ENCODE results near the gene ETS2. TPM values are rescaled to one million over a fixed set of nuclear protein-coding genes. Genes with fewer than 3 reads are reported as not detected.

Gene ETS2
- total RNA-seq, 1 experiment from 2014 or later, result 35.3 TPM

DNA sequence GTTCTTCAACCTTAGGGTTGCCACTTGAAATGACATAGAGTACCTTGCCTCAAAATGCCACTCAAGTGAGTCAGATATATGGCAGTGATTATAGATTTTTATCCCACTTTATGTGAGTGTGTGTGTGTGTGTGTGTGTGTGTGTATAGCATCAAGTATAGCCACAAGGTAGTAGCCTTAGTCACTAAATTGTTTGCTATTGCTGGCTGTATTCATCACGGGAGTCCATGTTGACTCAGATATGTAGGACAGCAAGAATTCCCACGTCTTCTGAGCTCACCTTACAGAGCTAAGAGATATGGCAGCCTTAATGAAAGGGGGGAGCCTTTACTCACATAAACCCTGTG lies 9.3 kb downstream of the ETS2 start:
- Histone ChIP-seq H4K8ac (replicated peaks; ENCODE audit: insufficient read length, low read depth, low read length) (no peak overlapping the region), H4K5ac (ENCODE audit: insufficient read length, low read depth, low read length) (no peak overlapping the region), H2BK120ac (ENCODE audit: low read depth, low read length, poor library complexity, severe bottlenecking) (no peak overlapping the region), H3K79me1 (ENCODE audit: insufficient read depth, low read depth, low read length, poor library complexity, severe bottlenecking) (no peaks in the 10 kb centered on the region), H2AFZ (ENCODE audit: low read length) (no peak overlapping the region), H4K20me1 (ENCODE audit: control insufficient read depth, insufficient read depth, insufficient read length) (no peaks in the 10 kb centered on the region), H2BK5ac (ENCODE audit: insufficient read length, low read length) (no peak overlapping the region), H3K4me2 (ENCODE audit: insufficient read depth, insufficient read length, low read length) (no peak overlapping the region), H3K18ac (ENCODE audit: insufficient read length, low read depth, low read length) (no peak overlapping the region), H2AK5ac (ENCODE audit: insufficient read length, low read length) (no peak overlapping the region), H3K27ac (ENCODE audit: insufficient read length, low read depth, low read length) (no peak overlapping the region), H3K56ac (ENCODE audit: insufficient read length, low read depth, low read length) (no peak overlapping the region), H3T11ph (ENCODE audit: low read length) (no peak overlapping the region), H2BK12ac (ENCODE audit: insufficient read length, low read depth, low read length) (no peak overlapping the region), H3K79me2 (ENCODE audit: insufficient read depth, low read length) (peaks cover 2% of the 10 kb centered on the region; the same call in 1 of the 2 replicates), H3K23ac (ENCODE audit: insufficient read length, low read depth, low read length) (no peak overlapping the region), H4K91ac (ENCODE audit: insufficient read length, low read depth, low read length) (no peak overlapping the region), H3K27me3 (ENCODE audit: insufficient read depth, low read length) (no peaks in the 10 kb centered on the region), H2BK15ac (ENCODE audit: low read depth, low read length) (no peak overlapping the region), H3K4me1 (ENCODE audit: insufficient read depth, low read length) (peaks cover 13% of the 10 kb centered on the region), H3K14ac (ENCODE audit: insufficient read depth, low read length) (no peak overlapping the region), H3K23me2 (ENCODE audit: insufficient read length, low read depth, low read length, poor library complexity, severe bottlenecking) (no peaks in the 10 kb centered on the region), H3K9me3 (ENCODE audit: control insufficient read depth, low read depth, low read length) (no peaks in the 10 kb centered on the region), H2BK20ac (ENCODE audit: low read depth, low read length, poor library complexity, severe bottlenecking) (no peak overlapping the region), H3K9ac (ENCODE audit: extremely low read depth, insufficient read length, low read length) (no peak overlapping the region), H3K4ac (ENCODE audit: low read depth, low read length) (no peak overlapping the region)
- Mint-ChIP-seq H3K36me3 (ENCODE audit: insufficient read depth in 1 of 3, low read depth in 3 of 3) (peaks cover 72 to 83% (median 79%) of the 10 kb centered on the region in 3 experiments), H3K27ac (no peak overlapping the region), H3K4me1 (peaks cover 42 to 47% of the 10 kb centered on the region in 2 experiments), H3K4me3 (no peak overlapping the region), H3K9me3 (no peaks in the 10 kb centered on the region), H3K27me3 (ENCODE audit: low read depth) (no peaks in the 10 kb centered on the region)
- no peak for DNase-seq
- WGBS (ENCODE audit: extremely low coverage, insufficient read length, low lambda C conversion rate), result no CpG with 5 or more reads among the region's 2 CpGs
- no peak for TF ChIP-seq CTCF (conservative IDR thresholded peaks at IDR 0.05)

Data from H9 (cell line).